Renal pelvis (tissue), 4 donors: Measurements from ENCODE around the gene CREB3L4. TPM values are rescaled to one million over a fixed set of nuclear protein-coding genes. Genes with fewer than 3 reads are reported as not detected.
A peak's percentile ranks its signal among the peaks of the same experiment; 100 is the strongest.
"Not testable (repeated sequence)": the region's sequence is repeated elsewhere in the genome, so short reads cannot be mapped to it uniquely, and the experiment has no call there.

Experiments used
- DNase-seq: peaks from one replicate; pipeline ENCODE4 v3.0.0-alpha.2; 2013
- polyA plus RNA-seq, 3 donors: library from polyadenylated mRNA; unstranded; fragments of 120-200 nt; gene quantifications; one replicate each; pipeline ENCODE4 v1.2.1, GENCODE V29; 2013; ENCODE audit not compliant: insufficient read length in 3 of 3

The CREB3L4 gene
- polyA plus RNA-seq, 3 donors = 32.1 to 43.2 (median 42.6) TPM

GRCh38 chr1:153958111-153958960, 9.4 kb upstream of the CREB3L4 start, which contains the start of gene CRTC2:
CRTC2 (minus strand) TSS chr1:153958612; CDS start chr1:153958497, 115 bp downstream.
- DNase-seq = peak; percentile 99

DNA sequence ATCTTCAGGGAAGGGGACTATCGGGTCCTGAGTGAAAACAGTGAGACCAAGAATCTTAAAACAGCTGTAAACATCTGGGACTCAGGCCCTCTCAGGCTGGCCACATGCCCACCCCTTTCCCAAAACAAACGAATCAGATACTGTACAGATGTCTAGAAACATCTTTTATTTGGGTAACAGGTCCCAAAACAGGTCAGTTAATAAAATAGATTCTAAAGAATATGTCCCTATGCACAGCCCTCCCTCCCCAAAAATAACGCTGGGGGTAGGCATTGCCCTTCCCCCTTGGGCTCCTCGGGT, 8.8 kb upstream of the CREB3L4 start:
- DNase-seq = no peak

DNA sequence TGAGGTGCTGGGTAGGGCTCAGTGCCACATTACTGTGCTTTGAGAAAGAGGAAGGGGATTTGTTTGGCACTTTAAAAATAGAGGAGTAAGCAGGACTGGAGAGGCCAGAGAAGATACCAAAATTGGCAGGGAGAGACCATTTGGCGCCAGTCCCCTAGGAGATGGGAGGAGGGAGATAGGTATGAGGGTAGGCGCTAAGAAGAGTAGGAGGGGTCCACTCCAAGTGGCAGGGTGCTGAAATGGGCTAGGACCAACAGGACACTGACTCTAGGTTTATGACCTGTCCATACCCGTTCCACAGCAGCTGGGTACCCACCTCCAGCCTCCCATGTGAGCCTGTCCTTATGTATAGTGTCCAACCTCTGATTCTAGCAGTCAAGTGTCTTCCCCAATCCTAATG, 8.2 kb upstream of the CREB3L4 start:
- DNase-seq = no peak

GRCh38 chr1:153960206-153960605, 7.5 kb upstream of the CREB3L4 start:
- no peak for DNase-seq

DNA sequence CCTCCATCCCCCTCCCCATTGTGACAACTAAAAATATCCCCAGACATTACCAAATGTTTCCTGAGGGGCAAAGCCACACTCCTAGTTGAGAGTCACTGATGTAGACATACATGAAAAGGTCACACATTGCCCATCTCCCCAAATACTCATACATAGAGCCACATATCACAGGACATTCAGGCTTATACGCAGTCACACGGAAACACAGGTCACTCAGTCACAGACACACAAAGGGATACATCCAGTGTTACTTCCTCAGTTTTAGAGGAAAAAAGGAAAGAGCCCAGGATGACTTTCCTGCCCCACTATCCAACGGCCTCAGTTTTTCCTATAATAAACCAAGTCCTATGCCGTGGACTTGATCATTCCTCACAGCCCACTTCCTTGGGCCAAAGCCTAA, 6.3 kb upstream of the CREB3L4 start:
- DNase-seq = no peak

GRCh38 chr1:153962088-153963029, 5.3 kb upstream of the CREB3L4 start:
- DNase-seq = no peak

- DNase-seq = peak; percentile 98
Observed at GRCh38 chr1:153963030-153963849, 4.5 kb upstream of the CREB3L4 start, which contains the start of gene SLC39A1. SLC39A1 (minus strand) TSS chr1:153963537; CDS start chr1:153962715, 822 bp downstream.

DNA sequence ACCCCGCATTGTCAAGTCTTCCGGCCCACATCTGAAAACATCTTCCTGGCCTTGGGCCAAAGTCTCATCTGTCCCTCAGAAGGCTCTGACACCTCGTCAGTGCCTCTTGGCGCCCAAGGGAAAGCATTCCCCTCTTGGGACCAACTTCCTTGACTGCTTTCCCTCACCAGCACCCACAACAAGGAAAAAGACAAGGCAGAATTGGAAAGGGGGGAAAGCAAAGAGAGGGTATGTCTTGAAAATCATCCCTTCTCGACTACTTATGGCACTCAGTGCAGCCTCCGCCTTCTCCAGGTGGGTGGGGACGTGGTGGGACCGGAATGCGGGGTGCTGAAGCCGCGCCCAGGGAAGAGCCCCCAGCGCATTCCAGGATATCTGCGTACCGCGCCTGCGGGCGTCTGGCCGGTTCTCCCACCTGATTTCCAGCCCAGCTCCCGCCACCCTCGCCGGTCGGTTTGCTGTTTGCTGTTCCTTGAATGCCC, 3.8 kb upstream of the CREB3L4 start:
- no peak for DNase-seq

GRCh38 chr1:153968000-153968363, 280 bp downstream of the CREB3L4 start:
- DNase-seq = no peak

- no peak for DNase-seq
Observed at GRCh38 chr1:153968408-153968807, 706 bp downstream of the CREB3L4 start.

- DNase-seq = no peak
Observed at GRCh38 chr1:153968972-153969371, 1.3 kb downstream of the CREB3L4 start.

DNA sequence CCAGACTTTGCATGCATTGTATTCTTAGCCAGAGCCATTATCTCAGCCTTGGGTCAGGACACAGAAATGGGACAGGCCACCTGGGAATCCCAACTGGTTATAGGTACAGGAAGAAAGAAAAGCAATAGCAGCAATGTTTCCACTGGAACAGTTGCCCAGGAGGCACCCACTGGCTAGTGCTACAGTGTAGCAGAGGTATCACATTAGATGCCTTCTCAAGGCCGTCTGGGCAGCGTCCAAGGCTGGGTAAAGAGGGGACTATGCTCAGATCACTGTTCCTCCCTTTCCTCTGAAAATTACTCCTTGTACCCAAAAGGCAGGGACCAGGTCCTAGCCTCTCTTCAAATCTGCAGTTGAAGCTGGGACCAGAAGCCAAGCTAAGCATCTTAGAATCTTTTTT, 2.6 kb downstream of the CREB3L4 start:
- DNase-seq = no peak

- DNase-seq = no peak
Observed at GRCh38 chr1:153973071-153973470, 5.4 kb downstream of the CREB3L4 start.

GRCh38 chr1:153973525-153973924, 5.8 kb downstream of the CREB3L4 start:
- DNase-seq = no peak

GRCh38 chr1:153976819-153977249, 9.1 kb downstream of the CREB3L4 start:
- DNase-seq = no peak

- peak; percentile 86 for DNase-seq
Observed at GRCh38 chr1:153977250-153978240, 9.8 kb downstream of the CREB3L4 start, which contains the start of gene JTB. JTB (minus strand) TSS chr1:153977674; CDS start chr1:153977252, 422 bp downstream.

DNA sequence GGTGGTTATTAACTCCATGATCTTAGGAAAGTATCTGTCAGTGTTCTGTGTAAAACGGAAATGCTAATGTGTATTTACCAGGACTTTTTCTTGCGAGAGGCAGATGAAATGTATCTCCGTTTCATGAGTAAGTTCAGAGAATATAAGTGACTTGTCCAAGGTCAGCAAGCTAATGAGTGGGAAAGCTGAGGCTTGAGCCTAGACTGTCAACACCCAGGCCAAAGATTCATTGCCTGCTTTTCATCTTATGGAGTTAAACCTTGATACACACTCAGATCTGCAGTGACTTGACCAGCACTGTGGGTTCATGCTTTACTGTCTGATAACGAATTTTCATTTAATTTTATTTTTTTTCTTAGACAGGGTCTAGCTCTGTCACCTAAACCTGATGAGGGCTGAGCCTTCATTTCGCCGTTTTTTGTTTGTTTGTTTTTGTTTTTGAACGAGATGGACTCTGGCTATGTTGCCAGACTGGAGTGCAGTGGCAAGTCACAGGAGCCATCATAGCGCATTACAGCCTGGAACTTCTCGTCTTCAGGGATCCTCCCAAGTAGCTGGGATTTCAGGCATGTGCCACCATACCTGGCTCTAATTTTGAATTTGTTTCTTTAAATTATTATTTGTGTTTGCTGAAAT, 10.7 kb downstream of the CREB3L4 start:
- DNase-seq = no peak

DNA sequence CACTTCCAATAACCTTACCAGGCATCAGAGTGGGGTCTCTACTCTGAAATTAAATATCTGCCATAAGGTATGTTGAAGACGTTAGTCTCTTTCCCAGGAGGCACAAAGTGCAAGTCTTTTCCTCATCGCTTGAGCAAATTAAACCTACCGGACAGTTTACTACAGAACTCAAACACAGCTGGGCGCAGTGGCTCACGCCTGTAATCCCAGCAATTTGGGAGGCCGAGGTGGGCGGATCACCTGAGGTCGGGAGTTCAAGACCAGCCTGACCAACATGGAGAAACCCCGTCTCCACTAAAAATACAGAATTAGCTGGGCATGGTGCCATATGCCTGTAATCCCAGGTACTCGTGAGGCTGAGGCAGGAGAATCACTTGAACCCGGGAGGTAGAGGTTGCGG, 11.4 kb downstream of the CREB3L4 start:
- DNase-seq = not testable (repeated sequence)

GRCh38 chr1:153981735-153982134, 14.0 kb downstream of the CREB3L4 start:
- DNase-seq = not testable (repeated sequence)
